A204.1 (cell line): Measurements from ENCODE around the gene NKAIN4.

Experiments used
- FAIRE-seq: peaks from 2 replicates; lab custom pipeline; 2012; peaks lifted over from hg19 to GRCh38; lab: Jason Lieb, UNC

NKAIN4 gene

DNA sequence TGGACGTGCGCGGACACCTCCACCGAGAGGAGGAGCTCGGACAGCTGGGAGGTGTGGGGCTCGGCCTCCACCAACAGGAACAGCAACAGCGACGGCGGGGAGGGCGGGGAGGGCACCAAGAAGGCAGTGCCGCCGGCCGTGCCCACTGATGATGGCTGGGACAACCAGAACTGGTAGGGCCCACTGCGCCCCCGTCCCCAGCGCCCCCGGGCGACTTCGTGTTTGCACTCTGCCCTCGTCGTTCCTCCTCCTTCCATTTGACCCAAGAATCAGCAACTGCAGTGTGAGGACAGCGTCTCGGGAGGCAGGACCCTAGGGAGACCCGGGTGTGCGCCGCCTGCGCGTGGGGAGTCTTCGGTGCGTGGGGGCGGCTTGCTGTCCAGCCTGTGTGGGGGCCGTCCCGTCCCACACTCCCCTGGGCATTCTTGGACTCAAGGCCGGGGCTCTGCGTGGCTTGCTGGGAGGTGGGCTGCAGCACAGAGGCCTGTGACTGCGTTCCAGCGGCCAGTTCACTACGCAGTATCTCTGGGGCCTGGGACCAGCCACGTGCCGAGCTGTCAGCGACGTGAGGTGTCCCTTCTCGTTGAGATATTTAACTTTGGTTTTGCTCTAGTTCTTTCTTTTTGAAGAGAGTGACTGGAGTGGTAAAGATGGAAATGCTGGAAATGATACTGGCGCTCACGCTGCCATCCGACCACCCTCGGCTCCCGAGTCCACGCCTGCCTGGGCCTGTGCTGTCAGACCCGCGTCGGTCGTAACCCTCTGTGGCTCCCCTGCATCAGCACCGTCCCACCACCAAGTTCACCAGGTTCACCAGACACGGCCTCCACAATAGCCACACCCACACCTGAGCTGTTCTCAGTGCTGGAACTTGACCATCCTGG lies 33.7 kb upstream of the NKAIN4 start:
- FAIRE-seq = no peak

DNA sequence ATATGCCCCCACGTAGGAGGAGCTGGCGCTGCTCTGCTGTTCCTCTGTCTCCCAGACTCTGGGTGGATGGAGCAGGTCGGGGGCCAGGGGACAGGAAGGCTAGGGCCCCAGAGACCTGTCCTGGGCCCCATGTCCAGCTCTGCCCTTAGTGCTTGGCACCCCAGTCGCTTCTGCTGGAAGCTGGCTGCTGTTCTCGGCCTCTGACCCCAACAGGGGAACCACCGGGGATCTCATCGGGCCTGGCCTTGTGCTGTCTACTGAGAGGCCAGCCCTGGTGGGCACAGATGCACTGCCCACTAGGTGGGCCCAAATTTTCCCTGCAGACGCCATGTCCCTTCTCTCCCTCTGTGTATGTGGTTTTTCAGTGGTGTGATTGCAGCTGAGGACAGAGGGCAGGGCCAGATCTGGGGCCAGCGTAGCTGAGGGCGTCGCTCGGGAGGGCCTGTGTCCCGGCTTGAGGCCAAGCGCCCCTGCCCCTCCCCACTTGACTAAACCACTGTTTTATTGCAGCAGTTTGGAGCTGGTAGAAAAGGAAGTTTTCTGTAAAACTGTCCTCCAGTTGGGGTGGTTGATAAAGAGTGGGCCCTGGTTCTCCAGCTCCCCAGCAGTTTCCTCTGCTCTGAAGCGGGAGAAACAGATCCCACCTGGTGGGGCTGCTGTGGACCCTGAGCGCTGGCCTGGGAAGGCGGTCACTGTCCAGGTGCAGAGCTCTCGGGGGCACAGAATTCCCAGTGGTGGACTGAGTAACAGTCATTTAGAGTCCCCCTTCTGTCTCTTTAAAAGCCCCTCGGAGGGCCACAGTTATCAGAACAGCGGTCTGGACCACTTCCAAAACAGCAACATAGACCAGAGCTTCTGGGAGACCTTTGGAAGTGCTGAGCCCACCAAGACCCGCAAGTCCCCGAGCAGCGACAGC lies 32.8 kb upstream of the NKAIN4 start:
- FAIRE-seq = no peak

DNA sequence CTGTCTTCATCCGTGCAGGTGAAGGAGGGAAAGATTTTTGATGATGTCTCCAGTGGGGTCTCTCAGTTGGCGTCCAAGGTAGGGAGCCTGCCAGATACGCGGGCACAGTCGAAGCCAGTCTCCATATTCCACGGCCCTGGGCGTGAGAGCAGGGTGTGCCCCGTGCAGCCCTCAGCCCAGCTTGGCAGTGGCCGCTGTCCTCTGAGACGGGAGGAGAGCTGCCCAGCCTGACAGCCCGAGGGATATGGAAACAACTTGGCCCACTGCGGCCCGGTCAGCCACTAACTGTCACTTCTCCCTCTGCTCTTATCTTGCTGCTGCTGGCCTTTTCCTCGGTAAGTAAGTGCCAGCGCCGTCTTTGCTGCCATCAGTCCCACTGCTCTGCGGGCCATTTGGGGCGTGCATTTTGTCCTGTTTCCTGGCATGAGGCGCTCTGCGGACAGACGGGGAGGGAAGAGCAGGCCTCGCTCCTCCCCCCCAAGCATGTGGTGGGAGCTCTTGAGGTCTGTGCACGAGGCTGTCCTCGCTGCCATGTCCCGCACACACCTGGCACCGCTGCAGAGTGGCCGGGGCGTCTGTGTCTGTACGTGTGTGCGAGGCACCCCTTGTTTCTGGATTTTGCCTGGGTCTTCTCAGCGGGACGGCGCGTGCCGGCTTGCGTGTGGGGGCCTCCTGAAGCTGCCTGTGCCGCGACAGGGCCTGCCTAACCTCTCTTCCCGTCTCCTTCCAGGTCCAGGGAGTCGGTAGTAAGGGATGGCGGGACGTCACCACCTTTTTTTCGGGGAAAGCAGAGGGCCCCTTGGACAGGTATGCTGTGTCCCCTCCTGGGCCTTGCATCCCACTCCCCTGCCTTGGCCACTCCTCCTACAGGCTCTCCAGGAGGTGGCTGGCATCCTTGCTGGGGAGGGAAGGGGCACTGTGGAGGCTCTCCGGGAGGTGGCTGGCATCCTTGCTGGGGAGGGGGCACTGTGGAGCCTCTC lies 31.7 kb upstream of the NKAIN4 start:
- no peak for FAIRE-seq

DNA sequence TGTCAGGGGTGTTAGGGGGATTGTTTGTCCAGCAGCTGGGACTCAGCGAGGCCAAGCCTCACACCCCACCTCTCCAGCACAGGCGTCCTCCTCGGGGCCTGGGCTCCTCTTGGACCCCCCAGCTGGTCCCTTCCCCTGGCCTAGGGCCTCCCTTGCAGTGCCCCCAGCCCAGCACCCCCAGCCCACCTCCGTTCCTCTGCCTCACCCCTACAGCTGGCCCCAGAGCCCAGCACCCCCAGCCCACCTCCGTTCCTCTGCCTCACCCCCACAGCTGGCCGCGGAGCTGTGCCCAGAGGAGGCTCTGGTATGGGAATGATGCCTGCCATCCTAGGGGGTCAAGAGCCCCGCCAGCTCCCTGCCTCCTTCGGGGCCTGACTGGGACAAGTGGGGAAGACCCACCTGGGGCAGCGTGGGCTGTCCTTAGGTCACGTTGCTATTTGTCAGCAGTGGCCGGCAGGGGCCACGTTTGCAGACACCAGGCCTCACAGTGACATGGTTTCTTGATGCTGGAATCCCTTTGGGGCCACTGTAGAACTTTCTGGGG lies 30.8 kb upstream of the NKAIN4 start:
- FAIRE-seq = no peak

DNA sequence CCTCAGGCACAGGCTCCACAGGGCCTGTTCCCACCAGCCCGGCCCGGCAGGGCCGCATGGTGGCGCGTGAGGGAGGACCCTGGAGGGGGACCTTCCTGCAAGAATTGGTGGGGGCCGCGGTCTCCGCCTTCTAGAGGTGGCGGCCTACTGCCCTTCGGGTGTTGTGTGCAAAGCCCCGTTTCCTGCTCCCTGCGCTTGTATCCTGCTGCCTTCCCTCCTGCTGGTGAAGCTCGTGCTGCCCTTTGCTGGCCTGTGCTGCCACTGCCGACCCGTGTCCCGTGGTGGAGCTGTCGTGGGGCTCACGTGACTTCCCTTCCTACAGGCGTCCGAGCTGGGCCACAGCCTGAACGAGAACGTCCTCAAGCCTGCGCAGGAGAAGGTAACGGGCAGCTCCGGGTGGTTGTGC lies 30.3 kb upstream of the NKAIN4 start:
- no peak for FAIRE-seq

DNA sequence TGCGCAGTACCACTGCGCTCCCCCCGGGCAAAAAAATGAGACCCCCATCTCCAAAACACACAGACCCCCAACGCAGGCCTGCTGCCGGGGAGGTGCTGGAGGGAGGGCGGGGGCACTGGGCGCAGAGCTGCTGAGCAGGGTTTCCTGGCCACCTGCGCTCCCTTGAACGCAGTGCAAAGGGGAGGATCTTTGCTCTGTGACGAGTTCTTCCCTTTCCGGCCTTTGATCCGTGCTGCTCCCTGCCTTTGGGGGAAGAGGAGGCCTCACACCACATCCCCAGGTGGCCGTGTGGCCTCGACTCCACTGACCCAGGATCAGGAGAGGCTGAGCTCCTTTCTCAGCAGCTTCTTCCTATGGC lies 29.8 kb upstream of the NKAIN4 start:
- FAIRE-seq = no peak

DNA sequence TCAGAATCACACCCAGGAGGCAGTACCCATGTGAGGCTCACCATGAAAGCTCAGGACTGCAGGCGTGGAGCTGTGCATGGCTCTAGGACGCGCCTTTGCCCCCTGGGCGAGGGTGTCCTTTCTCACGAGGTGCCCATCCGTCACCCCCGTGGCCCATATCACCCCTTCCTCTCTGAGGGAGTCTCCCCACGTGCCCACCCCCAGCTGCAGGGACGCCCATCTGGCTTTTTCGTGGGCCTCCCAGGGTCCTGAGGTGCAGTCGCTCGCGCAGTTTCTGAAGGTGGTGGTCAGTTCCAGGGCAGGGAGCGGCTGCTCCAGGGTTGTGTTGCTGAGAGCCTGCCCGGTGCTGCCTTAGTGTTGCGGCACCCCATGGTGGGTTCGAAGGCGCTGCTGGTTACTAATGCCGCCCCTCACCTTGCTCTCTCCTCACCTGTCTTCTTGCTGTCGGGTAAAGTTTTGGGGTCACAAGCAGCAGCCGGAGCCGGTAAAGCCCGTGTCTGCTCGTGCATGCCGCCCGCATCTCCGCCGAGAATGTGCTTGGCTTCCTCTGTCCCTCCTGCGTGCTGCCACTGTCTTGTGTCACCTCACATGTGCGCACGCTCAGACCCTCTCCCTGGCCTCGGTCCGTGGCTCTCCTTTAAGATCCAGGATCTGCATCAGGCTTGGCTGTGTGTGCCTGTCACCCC lies 29.3 kb upstream of the NKAIN4 start:
- no peak for FAIRE-seq

DNA sequence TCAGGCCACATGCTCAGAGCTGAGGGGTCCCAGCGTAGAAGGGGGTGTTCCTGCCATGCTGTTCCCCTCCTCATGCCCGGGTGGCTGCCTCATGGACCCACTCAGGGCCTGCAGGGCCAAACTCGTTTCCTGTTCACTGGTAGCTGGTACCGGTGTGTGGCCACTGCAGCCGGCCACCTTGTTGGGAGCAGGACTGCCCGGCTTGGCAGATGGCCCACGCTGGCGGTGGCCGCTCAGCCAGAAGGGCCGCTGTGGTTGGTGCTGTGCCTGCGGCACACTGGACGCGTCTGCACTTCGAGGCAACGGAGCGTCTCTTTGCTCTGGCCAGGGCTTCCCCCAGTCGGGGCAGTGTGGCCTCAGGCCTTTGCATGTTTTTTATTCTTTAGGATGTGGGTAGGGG lies 28.7 kb upstream of the NKAIN4 start:
- FAIRE-seq = no peak

DNA sequence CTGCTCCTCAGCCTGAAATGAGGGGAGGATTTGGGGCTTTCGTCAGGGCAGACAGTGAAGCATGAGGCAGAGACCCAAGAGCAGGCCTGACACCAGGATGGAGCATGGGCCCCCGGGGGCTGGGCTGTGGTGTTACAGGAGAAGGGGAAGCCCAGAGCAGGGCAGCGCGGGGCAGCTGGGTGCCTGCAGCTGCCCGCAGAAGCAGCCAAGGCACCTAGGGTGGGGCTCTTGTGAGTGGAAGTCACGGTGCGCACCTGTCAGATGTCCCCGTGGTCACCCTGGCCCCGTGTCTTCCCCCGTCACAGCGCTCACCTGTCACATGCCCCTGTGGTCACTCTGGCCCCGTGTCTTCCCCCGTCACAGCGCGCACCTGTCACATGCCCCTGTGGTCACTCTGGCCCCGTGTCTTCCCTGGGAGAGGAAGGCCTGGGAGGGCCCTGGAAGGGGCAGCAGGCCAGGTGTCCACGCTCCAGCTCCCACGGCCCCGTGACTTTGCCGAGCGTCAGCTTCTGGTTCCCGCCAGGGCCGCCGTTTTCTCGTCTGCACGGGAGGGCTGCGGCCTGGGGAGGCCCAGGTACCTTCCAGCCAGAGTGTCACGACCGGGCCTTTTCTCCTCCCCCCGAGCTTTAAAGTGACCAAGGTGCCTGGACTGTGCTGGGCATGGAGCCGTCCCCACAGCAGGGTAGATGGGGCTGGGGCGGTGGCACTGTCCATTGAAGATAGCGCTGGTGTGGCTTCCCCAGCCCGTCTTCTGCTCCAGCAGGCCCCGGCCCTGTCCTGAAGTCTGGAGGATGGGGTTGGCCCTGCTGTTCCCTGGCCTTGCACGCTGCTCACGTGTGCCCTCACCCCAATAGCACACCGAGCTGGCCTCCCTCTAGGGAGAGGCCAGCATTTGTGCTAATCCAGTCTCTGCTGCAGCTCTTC lies 27.7 kb upstream of the NKAIN4 start:
- FAIRE-seq = no peak

DNA sequence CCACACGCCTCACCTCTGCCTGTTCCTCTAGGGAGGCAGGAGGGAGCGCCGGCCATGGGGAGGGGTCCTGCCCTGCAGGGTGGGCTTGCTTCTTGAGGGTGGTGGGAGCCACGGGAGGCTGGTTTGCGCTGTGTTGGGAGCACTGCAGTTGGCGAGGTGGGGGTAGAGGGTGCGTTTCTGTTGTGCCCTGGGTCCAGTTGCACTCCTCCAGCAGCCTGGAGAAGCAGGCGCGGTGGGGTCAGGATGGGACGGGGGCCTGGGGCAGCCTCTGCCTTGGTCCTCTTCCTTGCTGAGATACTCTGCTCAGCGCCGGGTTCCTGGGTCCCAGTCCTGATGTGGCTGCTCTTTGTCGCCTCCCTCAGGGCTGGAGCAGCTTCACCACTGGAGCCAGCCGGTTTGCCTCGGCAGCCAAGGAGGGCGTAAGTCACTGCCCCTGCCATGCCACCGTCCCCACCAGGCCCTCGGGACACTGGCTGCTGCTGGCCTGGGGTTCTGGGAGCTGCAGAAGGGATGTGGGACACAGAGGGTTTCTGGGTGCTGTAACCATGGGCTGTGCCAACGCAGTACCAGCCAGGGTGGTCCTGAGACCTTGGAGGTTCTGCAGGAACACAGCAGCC lies 26.8 kb upstream of the NKAIN4 start:
- no peak for FAIRE-seq

DNA sequence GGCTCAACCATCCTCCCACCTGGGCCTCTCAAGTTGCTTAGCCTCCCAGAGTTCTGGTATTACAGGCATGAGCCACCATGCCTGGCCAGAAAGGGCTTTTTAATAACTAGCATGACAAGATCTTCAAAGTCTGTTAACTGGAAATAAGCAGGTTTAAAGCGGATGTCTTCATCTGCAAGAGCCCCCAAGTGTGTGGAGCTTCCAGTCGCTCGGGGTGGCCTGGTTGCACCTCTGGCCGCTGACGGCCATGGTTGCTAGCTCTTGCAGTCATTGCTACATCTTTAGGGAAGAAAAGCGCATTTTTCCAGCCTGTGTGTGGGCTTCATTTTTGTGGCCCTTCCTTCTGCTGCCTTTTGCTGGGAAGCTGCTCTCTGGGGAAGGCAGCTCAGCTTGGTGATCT lies 26.1 kb upstream of the NKAIN4 start:
- FAIRE-seq = no peak

DNA sequence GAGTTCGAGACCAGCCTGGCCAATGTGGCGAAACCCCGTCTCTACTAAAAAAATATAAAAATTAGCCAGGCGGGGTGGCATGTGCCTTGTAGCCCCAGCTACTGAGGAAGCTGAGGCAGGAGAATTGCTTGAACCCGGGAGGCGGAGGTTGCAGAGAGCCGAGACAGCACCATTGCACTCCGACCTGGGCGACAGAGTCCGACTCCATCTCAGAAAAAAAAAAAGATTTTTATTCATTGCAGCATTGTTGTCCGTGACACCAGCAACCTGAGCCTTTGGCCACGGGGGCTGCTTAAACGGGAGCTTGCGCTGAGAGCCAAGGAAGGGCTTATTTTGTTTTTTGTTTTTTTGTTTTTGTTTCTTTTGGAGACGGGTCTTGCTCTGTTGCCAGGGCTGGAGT lies 25.7 kb upstream of the NKAIN4 start:
- FAIRE-seq = no peak

DNA sequence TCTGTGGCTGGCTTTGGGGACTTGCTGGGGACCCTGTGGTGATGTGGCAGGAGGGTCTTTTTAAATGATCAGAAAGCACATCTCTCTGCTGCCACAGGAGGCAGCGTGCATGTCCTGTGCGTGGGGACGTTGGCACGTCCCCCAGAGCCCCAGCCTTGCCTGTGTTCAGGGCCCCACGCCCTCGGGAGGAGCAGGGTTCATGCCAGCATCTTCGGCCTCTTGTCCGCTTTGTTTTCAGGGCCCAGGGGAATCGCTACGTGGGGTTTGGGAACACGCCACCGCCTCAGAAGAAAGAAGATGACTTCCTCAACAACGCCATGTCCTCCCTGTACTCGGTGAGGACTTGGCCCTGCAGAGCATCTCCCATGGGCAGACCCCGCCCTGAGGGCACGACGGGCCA lies 24.4 kb upstream of the NKAIN4 start:
- FAIRE-seq = no peak

DNA sequence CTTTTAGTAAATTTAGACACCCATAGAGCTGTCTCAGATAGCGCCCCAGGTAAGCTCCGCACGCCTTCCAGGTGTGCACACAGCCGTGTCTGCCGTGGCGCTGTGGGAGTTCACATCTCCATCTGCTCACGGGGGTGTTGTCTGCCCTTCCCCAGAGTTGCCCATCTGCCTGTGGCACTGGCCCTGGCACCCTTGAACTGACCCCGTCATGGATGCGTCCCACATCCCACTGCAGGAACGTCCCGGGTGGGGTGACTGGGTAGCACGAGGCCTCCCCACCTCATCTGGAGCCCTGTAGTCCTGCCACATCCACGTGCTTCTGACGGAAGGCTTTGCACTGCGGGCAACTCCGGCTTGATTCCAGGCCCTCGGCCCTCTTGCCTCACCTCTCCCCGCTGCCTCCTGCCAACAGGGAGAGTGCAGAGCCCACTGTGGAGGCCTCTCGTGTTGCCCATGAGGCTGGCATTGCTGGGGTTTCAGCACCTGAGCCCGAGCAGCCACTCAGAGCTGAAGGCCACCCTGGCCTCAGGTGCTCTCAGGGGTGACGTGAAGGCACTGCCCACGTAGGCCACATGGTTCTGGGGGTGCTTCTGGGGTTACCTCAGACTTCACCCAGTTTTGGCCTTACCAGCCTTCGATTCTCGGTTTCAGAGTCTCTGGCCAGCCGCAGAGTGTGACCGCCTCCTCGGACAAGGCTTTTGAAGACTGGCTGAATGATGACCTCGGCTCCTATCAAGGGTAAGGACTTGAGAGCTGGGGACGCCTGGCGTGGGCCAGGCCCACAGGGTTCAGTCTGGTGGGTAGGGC lies 23.4 kb upstream of the NKAIN4 start:
- no peak for FAIRE-seq

DNA sequence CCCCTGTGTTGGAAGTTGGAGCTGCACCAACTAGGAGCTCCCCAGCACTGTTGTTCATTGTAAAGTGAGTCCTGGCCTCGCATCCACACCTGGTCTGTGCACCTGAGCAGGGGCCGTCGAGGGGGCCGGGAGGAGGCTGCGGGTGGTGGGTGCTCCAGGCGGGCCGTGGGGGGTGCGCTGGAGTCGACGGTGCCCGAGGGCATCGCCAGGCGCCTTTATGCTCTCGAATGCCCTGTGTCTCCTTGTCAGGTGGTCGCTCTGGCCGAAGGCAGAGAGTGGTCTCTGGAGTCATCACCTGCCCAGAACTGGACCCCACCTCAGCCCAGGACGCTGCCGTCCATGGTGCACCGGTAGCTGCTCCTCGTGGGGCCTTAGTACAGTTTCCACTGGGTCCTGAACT lies 22.7 kb upstream of the NKAIN4 start:
- FAIRE-seq = no peak

DNA sequence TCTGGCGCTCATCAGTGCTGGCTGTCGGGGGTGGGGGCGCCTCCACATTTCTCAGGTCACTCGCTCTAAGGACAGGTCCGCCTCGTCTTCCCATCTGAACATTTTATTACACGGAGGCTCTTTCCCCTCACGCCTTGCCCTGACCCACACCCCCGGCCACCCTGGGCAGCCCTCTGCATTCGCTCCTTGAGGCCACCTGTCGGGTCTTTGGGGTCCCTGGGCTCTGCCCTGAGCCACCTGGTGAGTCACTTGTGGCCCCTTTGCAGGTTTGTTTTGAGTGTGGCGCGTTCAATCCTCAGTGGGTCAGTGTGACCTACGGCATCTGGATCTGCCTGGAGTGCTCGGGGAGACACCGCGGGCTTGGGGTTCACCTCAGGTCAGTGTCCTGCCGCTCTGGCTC lies 21.6 kb upstream of the NKAIN4 start:
- no peak for FAIRE-seq

DNA sequence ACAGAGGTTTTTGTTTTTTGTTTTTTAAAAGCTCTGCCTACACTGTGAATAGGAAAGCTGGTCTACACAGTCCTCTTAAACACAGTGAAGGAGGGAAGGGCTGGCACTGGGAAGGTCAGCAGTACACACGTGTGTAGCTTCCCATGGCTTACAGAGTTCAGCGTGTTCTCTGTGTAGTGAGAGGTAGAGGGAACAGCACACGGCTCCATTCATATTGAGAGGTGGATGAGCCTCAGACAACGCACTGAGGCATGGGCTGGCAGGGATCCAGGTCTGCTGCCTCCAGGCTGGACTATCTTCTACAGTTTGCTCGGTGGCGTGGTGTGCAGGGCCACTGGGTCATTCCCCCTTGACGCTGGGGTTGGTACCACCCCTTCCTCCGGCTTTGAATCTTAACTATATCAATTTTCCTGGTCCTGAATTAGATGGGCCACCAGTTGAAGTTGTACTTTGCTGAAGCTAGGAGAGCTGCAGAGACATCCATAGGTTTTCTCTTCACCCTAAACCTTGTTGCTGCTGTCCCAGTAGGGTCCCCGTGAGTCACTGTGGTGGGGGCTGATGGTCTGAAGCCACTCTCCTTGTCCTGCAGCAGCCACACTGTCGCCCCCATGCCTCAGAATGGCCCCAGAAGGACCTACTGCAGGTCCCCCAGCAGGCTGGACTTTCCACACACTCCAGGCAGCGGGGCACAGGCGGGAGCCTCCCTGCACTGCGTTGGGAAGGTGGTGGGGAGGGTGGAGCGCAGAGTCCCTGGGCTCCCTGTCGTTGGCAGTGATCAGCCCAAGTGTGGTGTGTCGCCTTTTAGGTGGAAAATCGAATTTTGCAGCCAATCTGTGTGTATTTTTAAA lies 20.3 kb upstream of the NKAIN4 start:
- no peak for FAIRE-seq
